HEK293 (cell line): ENCODE measurements around the gene TAF1B.

Experiments
- CTCF ChIA-PET: fragments of 350-600 bp; formaldehyde crosslinking; extraction: SDS; loops from one replicate; lab custom pipeline; 2021; ENCODE audit warnings: antibody characterized with exemption; lab: Yijun Ruan, JAX
- POLR2A ChIA-PET: fragments of 300-600 bp; formaldehyde crosslinking; extraction: SDS; loops from one replicate; lab custom pipeline; 2020; ENCODE audit warnings: antibody characterized with exemption, inconsistent platforms; lab: Yijun Ruan, JAX
- H3K27ac ChIP-seq: fragments of 200-500 bp; sonication (Bioruptor generic); 2 replicates; pipeline ENCODE4 v1.5.1; 2014; ENCODE audit warnings: low read depth, low read length, control low read depth, inconsistent platforms; ENCODE audit errors: extremely low read depth
- H3K36me3 ChIP-seq, 2 experiments: fragments of 200-500 bp in 1 of 2; sonication (Bioruptor generic) in 1 of 2; 1 replicate in 1 of 2; 2 replicates in 1 of 2; pipeline ENCODE4 v1.5.1; 2014 to 2017; ENCODE audit warnings: inconsistent platforms in 2 of 2, low read length in 2 of 2; ENCODE audit not compliant: control insufficient read depth in 2 of 2, insufficient read depth in 1 of 2
- H3K4me1 ChIP-seq: fragments of 200-500 bp; sonication (Bioruptor generic); 2 replicates; pipeline ENCODE4 v1.5.1; 2014; ENCODE audit warnings: mild to moderate bottlenecking, low read length, inconsistent platforms; ENCODE audit not compliant: control insufficient read depth, insufficient read depth
- H3K4me3 ChIP-seq: 2 replicates; pipeline ENCODE4 v1.5.1; 2011; ENCODE audit warnings: low read depth, mild to moderate bottlenecking, control low read depth, low read length, moderate library complexity
- H3K9me3 ChIP-seq: fragments of 200-500 bp; sonication (Bioruptor generic); 2 replicates; pipeline ENCODE4 v1.5.1; 2014; ENCODE audit warnings: low read depth, low read length, inconsistent platforms; ENCODE audit not compliant: control insufficient read depth, insufficient read depth
- EGR2 ChIP-seq: fragments of 450-650 bp; formaldehyde crosslinking; IDR thresholded peaks from 2 replicates; pipeline ENCODE4 v1.5.1; 2016; ENCODE audit warnings: low read depth, missing biosample characterization, missing genetic modification characterization
- PATZ1 ChIP-seq: fragments of 450-650 bp; formaldehyde crosslinking; IDR thresholded peaks from 2 replicates; pipeline ENCODE4 v1.5.1; 2016; ENCODE audit warnings: missing biosample characterization, missing genetic modification characterization
- REPIN1 ChIP-seq: fragments of 450-650 bp; formaldehyde crosslinking; IDR thresholded peaks from 2 replicates; pipeline ENCODE4 v1.5.1; 2017; ENCODE audit warnings: missing biosample characterization, missing genetic modification characterization, low read depth
- SETDB1 ChIP-seq: IDR thresholded peaks from one replicate; pipeline ENCODE4 v1.6.1; 2017; ENCODE audit warnings: mild to moderate bottlenecking, low read length, moderate library complexity, mixed read lengths; ENCODE audit not compliant: insufficient read length
- SP3 ChIP-seq: fragments of 450-650 bp; formaldehyde crosslinking; IDR thresholded peaks from 2 replicates; pipeline ENCODE4 v1.5.1; 2016; ENCODE audit warnings: missing biosample characterization, missing genetic modification characterization
- SP7 ChIP-seq: fragments of 450-650 bp; formaldehyde crosslinking; IDR thresholded peaks from 2 replicates; pipeline ENCODE4 v1.5.1; 2016; ENCODE audit warnings: missing biosample characterization, missing genetic modification characterization
- ZBTB21 ChIP-seq: fragments of 450-650 bp; formaldehyde crosslinking; IDR thresholded peaks from 2 replicates; pipeline ENCODE4 v1.5.1; 2017; ENCODE audit warnings: missing biosample characterization, missing genetic modification characterization
- ZIC2 ChIP-seq: fragments of 450-650 bp; formaldehyde crosslinking; IDR thresholded peaks from 2 replicates; pipeline ENCODE4 v1.5.1; 2016; ENCODE audit warnings: missing biosample characterization, missing genetic modification characterization
- ZNF2 ChIP-seq: fragments of 450-650 bp; formaldehyde crosslinking; IDR thresholded peaks from 2 replicates; pipeline ENCODE4 v1.5.1; 2016; ENCODE audit warnings: missing biosample characterization, missing genetic modification characterization
- ZNF223 ChIP-seq: fragments of 450-650 bp; formaldehyde crosslinking; IDR thresholded peaks from 2 replicates; pipeline ENCODE4 v1.5.1; 2016; ENCODE audit warnings: missing biosample characterization, missing genetic modification characterization
- ZNF324 ChIP-seq: fragments of 450-650 bp; formaldehyde crosslinking; IDR thresholded peaks from 2 replicates; pipeline ENCODE4 v1.5.1; 2016; ENCODE audit warnings: missing biosample characterization, missing genetic modification characterization
- ZNF514 ChIP-seq: fragments of 450-650 bp; formaldehyde crosslinking; IDR thresholded peaks from 2 replicates; pipeline ENCODE4 v1.5.1; 2016; ENCODE audit warnings: missing biosample characterization, missing genetic modification characterization
- ZNF530 ChIP-seq: fragments of 450-650 bp; formaldehyde crosslinking; IDR thresholded peaks from 2 replicates; pipeline ENCODE4 v1.5.1; 2016; ENCODE audit warnings: low read depth, missing biosample characterization, missing genetic modification characterization
- ZNF558 ChIP-seq: fragments of 450-650 bp; formaldehyde crosslinking; IDR thresholded peaks from 2 replicates; pipeline ENCODE4 v1.5.1; 2016; ENCODE audit warnings: missing biosample characterization, missing genetic modification characterization
- ZNF561 ChIP-seq: fragments of 450-650 bp; IDR thresholded peaks from 2 replicates; pipeline ENCODE4 v1.5.1; 2018; ENCODE audit warnings: missing biosample characterization, missing genetic modification characterization, borderline replicate concordance
- ZNF670 ChIP-seq: fragments of 450-650 bp; formaldehyde crosslinking; IDR thresholded peaks from 2 replicates; pipeline ENCODE4 v1.5.1; 2016; ENCODE audit warnings: missing biosample characterization, missing genetic modification characterization, low read depth
- ZNF768 ChIP-seq: fragments of 450-650 bp; formaldehyde crosslinking; IDR thresholded peaks from 2 replicates; pipeline ENCODE4 v1.5.1; 2018; ENCODE audit warnings: missing biosample characterization, mild to moderate bottlenecking, missing genetic modification characterization
- ZNF785 ChIP-seq: fragments of 450-650 bp; formaldehyde crosslinking; IDR thresholded peaks from 2 replicates; pipeline ENCODE4 v1.5.1; 2016; ENCODE audit warnings: missing biosample characterization, missing genetic modification characterization
- TF ChIP-seq, protein P1 (sequence below): fragments of 450-650 bp; formaldehyde crosslinking; IDR thresholded peaks from 2 replicates; pipeline ENCODE4 v1.5.1; 2016; ENCODE audit warnings: missing biosample characterization, missing genetic modification characterization
- TF ChIP-seq, protein P2 (sequence below): fragments of 450-650 bp; formaldehyde crosslinking; IDR thresholded peaks from 2 replicates; pipeline ENCODE4 v1.5.1; 2016; ENCODE audit warnings: missing biosample characterization, missing genetic modification characterization
- TF ChIP-seq, protein P3 (sequence below): IDR thresholded peaks from 2 replicates; pipeline ENCODE4 v1.6.1; 2011; ENCODE audit warnings: mild to moderate bottlenecking, low read depth, low read length, borderline replicate concordance

Gene TAF1B

GRCh38 chr2:9883897-9884296 lies 40.6 kb downstream of the TAF1B start (continued):
- TF ChIP-seq, protein P1, sequence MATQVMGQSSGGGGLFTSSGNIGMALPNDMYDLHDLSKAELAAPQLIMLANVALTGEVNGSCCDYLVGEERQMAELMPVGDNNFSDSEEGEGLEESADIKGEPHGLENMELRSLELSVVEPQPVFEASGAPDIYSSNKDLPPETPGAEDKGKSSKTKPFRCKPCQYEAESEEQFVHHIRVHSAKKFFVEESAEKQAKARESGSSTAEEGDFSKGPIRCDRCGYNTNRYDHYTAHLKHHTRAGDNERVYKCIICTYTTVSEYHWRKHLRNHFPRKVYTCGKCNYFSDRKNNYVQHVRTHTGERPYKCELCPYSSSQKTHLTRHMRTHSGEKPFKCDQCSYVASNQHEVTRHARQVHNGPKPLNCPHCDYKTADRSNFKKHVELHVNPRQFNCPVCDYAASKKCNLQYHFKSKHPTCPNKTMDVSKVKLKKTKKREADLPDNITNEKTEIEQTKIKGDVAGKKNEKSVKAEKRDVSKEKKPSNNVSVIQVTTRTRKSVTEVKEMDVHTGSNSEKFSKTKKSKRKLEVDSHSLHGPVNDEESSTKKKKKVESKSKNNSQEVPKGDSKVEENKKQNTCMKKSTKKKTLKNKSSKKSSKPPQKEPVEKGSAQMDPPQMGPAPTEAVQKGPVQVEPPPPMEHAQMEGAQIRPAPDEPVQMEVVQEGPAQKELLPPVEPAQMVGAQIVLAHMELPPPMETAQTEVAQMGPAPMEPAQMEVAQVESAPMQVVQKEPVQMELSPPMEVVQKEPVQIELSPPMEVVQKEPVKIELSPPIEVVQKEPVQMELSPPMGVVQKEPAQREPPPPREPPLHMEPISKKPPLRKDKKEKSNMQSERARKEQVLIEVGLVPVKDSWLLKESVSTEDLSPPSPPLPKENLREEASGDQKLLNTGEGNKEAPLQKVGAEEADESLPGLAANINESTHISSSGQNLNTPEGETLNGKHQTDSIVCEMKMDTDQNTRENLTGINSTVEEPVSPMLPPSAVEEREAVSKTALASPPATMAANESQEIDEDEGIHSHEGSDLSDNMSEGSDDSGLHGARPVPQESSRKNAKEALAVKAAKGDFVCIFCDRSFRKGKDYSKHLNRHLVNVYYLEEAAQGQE (tag by site-specific recombination) = no peak
- TF ChIP-seq, protein P2, sequence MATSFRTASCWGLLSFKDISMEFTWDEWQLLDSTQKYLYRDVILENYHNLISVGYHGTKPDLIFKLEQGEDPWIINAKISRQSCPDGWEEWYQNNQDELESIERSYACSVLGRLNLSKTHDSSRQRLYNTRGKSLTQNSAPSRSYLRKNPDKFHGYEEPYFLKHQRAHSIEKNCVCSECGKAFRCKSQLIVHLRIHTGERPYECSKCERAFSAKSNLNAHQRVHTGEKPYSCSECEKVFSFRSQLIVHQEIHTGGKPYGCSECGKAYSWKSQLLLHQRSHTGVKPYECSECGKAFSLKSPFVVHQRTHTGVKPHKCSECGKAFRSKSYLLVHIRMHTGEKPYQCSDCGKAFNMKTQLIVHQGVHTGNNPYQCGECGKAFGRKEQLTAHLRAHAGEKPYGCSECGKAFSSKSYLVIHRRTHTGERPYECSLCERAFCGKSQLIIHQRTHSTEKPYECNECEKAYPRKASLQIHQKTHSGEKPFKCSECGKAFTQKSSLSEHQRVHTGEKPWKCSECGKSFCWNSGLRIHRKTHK = no peak

DNA sequence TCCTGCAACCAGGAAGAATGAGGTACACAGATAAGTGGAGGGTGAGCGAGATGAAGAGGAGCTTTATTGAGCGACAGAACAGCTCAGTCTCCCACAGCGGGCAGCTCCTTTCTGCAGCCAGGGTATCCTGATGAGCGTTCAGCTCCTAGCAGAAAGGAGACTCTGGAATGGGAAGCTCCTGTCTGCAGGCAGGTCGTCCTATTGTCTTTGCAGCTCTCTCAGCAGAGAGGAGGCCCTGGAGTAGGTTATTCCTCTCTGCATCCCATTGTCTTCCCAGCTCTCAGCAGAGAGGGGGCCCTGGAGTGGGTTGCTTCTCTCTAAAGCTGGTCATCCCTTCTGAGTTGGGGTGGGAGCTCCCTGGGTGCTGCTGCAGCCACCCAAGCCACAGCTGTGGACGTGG lies 41.2 kb downstream of the TAF1B start:
- no peak overlapping the region for H3K4me3 ChIP-seq
- peaks cover 19 to 66% of the 10 kb centered on the region in 2 experiments for H3K36me3 ChIP-seq
- no peaks in the 10 kb centered on the region for H3K4me1 ChIP-seq
- TF ChIP-seq ZNF785 (tag by site-specific recombination) = no peak
- no peak for TF ChIP-seq ZNF223
- no peak for TF ChIP-seq ZBTB21 (tag by site-specific recombination)
- TF ChIP-seq SETDB1 = no peak
- no peak for TF ChIP-seq ZNF324 (tag by site-specific recombination)
- TF ChIP-seq, protein P3, sequence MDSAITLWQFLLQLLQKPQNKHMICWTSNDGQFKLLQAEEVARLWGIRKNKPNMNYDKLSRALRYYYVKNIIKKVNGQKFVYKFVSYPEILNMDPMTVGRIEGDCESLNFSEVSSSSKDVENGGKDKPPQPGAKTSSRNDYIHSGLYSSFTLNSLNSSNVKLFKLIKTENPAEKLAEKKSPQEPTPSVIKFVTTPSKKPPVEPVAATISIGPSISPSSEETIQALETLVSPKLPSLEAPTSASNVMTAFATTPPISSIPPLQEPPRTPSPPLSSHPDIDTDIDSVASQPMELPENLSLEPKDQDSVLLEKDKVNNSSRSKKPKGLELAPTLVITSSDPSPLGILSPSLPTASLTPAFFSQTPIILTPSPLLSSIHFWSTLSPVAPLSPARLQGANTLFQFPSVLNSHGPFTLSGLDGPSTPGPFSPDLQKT = no peak
- no peak for TF ChIP-seq SP7 (tag by site-specific recombination)
- TF ChIP-seq ZNF514 (tag by site-specific recombination) = no peak
- TF ChIP-seq EGR2 (tag by site-specific recombination) = no peak
- TF ChIP-seq ZNF558 (tag by site-specific recombination) = no peak
- TF ChIP-seq ZNF670 = no peak
- no peak for TF ChIP-seq ZNF561 (tag by site-specific recombination)
- TF ChIP-seq ZNF2 = no peak
- TF ChIP-seq ZIC2 (tag by site-specific recombination) = no peak
- no peaks in the 10 kb centered on the region for H3K9me3 ChIP-seq
- no peak overlapping the region for H3K27ac ChIP-seq
- POLR2A ChIA-PET = no interaction called here
- CTCF ChIA-PET = no interaction called here

DNA sequence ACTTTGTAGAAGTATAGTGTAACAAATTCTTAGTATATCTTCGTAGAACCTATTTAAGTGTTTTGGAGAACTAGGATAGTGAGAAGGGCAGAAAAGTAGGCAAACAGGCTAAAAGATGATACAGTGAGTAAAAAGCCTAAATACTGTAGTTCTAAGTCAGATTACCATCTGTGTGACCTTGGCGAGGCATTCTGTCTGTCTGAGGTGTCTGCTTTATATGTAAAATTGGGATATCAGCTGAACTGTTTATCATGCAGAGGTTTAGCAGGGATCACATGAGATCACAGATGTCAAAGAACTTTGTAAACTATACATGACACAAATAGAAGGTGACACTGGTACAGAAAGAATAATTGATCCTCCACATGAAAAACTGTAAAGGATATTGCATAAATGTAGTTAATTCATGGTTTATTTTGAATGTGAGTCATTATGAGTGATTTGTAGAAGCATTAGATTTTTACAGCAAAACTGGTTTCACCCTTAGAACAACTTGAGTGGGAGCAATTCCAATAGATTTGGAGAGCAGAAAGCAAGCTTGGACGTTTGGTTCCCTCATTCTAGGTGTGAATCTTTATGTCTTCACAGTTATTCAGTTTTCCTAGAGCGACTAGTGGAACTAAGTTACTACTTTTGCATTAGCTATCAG lies 41.9 kb downstream of the TAF1B start:
- Histone ChIP-seq H3K36me3 (peaks cover 19 to 58% of the 10 kb centered on the region in 2 experiments), H3K9me3 (no peaks in the 10 kb centered on the region), H3K4me1 (no peaks in the 10 kb centered on the region), H3K27ac (no peak overlapping the region), H3K4me3 (no peak overlapping the region)
- TF ChIP-seq SP3 (tag by site-specific recombination) = no peak
- TF ChIP-seq PATZ1 (tag by site-specific recombination) = no peak
- no peak for TF ChIP-seq ZNF768 (tag by site-specific recombination)
- no peak for TF ChIP-seq REPIN1 (tag by site-specific recombination)
- no peak for TF ChIP-seq ZNF530
- CTCF ChIA-PET = interaction anchor here (1.3 kb wide), 1 partner anchor 11 kb away, joined by 5 read pairs; no protein-coding TSS in a partner anchor
- POLR2A ChIA-PET = interaction anchor here (0.6 to 1.4 kb wide), 3 partner anchors 15 to 173 kb away, joined by 3 to 5 read pairs (median 4); partner anchors contain the start of gene TAF1B
